ENCODE data around the gene CYP2J2.
"Not testable (repeated sequence)": the region's sequence is repeated elsewhere in the genome, so short reads cannot be mapped to it uniquely, and the experiment has no call there.

Gene CYP2J2, protein sequence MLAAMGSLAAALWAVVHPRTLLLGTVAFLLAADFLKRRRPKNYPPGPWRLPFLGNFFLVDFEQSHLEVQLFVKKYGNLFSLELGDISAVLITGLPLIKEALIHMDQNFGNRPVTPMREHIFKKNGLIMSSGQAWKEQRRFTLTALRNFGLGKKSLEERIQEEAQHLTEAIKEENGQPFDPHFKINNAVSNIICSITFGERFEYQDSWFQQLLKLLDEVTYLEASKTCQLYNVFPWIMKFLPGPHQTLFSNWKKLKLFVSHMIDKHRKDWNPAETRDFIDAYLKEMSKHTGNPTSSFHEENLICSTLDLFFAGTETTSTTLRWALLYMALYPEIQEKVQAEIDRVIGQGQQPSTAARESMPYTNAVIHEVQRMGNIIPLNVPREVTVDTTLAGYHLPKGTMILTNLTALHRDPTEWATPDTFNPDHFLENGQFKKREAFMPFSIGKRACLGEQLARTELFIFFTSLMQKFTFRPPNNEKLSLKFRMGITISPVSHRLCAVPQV

DNA sequence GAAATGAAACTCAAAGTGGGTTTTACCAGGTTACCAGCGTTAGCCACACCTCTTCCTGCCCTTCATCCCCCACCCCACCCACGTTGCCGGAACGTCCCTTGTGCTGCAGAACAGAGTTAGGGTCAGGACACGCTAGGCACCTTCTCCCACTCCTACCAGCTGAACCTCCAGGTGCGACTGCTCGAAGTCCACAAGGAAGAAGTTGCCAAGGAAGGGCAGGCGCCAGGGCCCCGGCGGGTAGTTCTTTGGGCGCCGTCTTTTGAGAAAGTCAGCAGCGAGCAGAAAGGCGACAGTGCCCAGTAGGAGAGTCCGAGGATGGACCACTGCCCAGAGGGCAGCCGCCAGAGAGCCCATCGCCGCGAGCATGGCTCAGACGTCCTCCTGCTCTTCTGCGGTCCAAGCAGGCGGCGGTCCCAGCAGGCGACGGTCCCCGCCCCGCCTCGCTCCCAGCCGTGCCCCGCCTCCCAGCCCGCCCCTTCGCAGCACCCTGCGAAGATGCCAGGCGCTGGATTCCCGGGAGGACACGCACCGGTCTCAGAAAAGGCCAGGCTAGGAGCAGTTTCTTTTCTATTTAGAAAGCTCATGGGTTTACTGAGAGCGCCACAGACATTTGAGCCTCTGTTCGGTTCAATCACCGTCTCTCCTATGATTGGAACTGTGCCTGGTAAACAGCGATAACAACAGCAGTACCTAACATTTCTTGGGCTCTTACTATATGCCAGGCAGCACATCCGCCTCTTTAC is at the start of gene CYP2J2:
TSS of gene CYP2J2 (minus strand) at position 393 of the 743 bp plus-strand sequence. CDS start at position 366, 27 bp downstream.
- peak; percentile 38 for DNase-seq (ENCODE audit: low spot score)
- no peak within 1 kb of the TSS for H3K27ac ChIP-seq
- ChIA-PET POLR2A (ENCODE audit: low non-redundant PET) (no interaction called here), CTCF (interaction anchor here (0.6 to 1.6 kb wide), 3 partner anchors 21 to 73 kb away, joined by 4 to 5 read pairs (median 4); no protein-coding TSS in a partner anchor)
- TF ChIP-seq, protein P1, sequence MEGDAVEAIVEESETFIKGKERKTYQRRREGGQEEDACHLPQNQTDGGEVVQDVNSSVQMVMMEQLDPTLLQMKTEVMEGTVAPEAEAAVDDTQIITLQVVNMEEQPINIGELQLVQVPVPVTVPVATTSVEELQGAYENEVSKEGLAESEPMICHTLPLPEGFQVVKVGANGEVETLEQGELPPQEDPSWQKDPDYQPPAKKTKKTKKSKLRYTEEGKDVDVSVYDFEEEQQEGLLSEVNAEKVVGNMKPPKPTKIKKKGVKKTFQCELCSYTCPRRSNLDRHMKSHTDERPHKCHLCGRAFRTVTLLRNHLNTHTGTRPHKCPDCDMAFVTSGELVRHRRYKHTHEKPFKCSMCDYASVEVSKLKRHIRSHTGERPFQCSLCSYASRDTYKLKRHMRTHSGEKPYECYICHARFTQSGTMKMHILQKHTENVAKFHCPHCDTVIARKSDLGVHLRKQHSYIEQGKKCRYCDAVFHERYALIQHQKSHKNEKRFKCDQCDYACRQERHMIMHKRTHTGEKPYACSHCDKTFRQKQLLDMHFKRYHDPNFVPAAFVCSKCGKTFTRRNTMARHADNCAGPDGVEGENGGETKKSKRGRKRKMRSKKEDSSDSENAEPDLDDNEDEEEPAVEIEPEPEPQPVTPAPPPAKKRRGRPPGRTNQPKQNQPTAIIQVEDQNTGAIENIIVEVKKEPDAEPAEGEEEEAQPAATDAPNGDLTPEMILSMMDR (conservative IDR thresholded peaks at IDR 0.05; ENCODE audit: low read depth), result no peak

DNA sequence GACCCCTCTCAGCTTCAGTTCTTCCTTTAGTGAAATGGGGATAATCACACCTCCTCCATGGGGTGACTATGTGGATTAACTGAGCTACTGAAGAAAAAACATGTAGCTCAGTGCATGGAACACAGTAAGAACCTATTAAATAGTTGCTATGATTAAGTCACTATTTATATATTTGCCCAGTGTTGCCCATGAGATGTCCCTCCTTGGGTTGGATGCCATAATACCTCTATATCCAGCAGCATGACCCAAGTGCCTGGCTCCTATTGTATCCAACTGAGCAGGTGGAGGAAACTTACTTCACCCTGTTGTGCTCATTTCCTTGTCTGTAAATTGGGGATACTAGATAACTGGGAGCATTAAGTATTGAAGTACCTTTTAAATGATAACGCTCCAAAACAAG is 47.1 kb upstream of the CYP2J2 start:
- no peak overlapping the region for H3K27ac ChIP-seq
- TF ChIP-seq, protein P1 (conservative IDR thresholded peaks at IDR 0.05; ENCODE audit: low read depth), result no peak
- CTCF ChIA-PET, result no interaction called here
- DNase-seq (ENCODE audit: low spot score), result no peak
- POLR2A ChIA-PET (ENCODE audit: low non-redundant PET), result no interaction called here

DNA sequence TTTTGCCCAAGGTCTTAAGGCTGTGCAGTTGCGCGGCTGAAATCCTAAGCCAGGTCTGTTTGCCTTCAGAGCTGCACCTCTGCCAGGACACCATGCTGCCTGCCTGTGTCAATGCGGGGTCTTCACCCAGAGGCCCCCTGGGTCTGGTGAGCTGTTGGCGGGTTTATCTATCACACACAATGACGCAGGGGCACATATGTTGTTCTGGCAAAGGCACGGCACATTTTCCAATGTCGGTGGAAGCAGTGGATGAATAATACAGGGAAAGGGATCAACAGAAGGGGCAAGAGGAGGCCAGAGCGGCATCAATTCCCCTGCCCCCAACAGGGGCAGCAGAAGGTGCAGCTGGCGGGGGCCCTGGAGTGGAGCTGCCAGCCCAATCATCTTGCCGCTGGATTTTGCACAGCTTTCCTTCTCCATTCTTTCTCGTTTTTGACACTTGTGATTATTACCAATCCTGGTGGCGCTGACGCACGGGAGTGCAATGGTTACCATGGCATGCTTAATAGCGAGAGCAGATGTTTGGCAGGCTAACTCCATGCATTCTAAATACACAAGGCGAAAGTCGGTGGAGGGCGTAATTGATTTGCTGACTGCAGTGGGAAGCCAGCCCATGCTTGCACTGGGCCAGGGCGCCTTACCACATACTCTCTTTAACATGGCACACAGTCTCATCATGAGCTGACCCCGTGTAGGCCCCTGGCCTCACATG is 45.8 kb upstream of the CYP2J2 start:
- no peak overlapping the region for H3K27ac ChIP-seq
- ChIA-PET CTCF (interaction anchor here (0.6 to 1.9 kb wide), 4 partner anchors 26 to 1007 kb away, joined by 3 to 14 read pairs (median 4); no protein-coding TSS in a partner anchor), POLR2A (ENCODE audit: low non-redundant PET) (no interaction called here)
- no peak for DNase-seq (ENCODE audit: low spot score)
- TF ChIP-seq, protein P1 (conservative IDR thresholded peaks at IDR 0.05; ENCODE audit: low read depth), result no peak

DNA sequence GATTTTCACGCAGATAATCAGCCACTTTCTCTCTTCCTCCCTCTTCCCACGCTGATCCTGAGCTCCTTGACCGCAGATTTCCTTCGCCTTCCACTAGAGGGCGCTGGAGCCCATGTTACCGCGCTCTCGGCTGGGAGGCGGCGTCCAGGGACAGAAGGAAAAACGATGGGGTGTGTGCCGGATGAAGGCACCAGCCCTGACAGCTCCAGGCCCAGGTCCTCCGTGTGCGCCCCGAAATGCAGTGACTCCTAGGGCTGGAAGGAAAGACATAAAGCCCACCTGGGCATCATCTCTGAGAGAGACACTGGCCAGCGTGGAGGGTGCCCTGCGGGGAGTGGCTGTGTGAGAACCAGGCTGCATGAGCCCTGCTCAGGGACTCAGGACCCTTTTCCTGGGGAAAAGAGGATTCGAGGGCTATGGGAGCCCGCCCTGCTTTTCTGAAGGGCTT is 44.9 kb upstream of the CYP2J2 start:
- ChIA-PET CTCF (interaction anchor here (0.5 to 1.9 kb wide), 21 partner anchors 9 to 1506 kb away, joined by 3 to 14 read pairs (median 4); no protein-coding TSS in a partner anchor), POLR2A (ENCODE audit: low non-redundant PET) (no interaction called here)
- no peak overlapping the region for H3K27ac ChIP-seq
- TF ChIP-seq, protein P1 (conservative IDR thresholded peaks at IDR 0.05; ENCODE audit: low read depth), result peak; percentile 89
- peak; percentile 76 for DNase-seq (ENCODE audit: low spot score)

DNA sequence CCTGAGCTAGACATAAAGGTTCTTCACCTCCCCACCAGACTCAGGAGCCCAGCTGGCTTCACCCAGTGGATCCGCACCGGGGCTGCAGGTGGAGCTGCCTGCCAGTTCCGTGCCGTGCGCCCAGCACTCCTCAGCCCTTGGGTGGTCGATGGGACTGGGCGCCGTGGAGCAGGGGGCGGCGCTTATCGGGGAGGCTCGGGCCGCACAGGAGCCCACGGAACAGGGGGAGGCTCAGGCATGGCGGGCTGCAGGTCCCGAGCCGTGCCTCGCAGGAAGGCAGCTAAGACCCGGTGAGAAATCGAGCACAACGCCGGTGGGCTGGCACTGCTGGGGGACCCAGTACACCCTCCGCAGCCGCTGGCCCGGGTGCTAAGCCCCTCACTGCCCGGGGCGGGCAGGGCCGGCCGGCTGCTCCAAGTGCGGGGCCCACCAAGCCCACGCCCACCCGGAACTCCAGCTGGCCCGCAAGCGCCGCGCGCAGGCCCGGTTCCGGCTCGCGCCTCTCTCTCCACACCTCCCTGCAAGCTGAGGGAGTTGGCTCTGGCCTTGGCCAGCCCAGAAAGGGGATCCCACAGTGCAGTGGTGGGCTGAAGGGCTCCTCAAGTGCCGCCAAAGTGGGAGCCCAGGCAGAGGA is 43.1 kb upstream of the CYP2J2 start:
- DNase-seq (ENCODE audit: low spot score); H3K27ac ChIP-seq; POLR2A ChIA-PET (ENCODE audit: low non-redundant PET): not testable (repeated sequence)
- CTCF ChIA-PET, result interaction anchor here (0.6 kb wide), 1 partner anchor 39 kb away, joined by 3 read pairs; no protein-coding TSS in a partner anchor

DNA sequence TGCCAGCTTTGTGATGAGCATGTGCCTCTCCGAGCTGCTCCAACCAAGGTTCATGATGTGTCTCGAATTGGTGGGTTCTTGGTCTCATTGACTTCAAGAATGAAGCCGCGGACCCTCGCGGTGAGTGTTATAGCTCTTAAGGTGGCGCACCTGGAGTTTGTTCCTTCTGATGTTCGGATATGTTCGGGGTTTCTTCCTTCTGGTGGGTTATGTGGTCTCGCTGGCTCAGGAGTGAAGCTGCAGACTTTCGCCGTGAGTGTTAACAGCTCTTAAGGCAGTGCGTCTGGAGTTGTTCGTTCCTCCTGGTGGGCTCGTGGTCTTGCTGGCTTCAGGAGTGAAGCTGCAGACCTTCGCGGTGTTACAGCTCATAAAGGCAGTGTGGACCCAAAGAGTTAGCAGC is 42.2 kb upstream of the CYP2J2 start:
- CTCF ChIA-PET, result interaction anchor here (0.6 kb wide), 1 partner anchor 1103 kb away, joined by 4 read pairs; no protein-coding TSS in a partner anchor
- POLR2A ChIA-PET (ENCODE audit: low non-redundant PET); H3K27ac ChIP-seq; DNase-seq (ENCODE audit: low spot score): not testable (repeated sequence)
